HG02973 (cell line): ENCODE data around the gene PIGQ.

Experiments
- ATAC-seq: cut with Tn5 transposase; IDR thresholded peaks from one replicate; pipeline ENCODE4 v1.9.1; 2021; ENCODE audit warnings: moderate library complexity; ENCODE audit not compliant: unreplicated experiment

PIGQ gene

DNA sequence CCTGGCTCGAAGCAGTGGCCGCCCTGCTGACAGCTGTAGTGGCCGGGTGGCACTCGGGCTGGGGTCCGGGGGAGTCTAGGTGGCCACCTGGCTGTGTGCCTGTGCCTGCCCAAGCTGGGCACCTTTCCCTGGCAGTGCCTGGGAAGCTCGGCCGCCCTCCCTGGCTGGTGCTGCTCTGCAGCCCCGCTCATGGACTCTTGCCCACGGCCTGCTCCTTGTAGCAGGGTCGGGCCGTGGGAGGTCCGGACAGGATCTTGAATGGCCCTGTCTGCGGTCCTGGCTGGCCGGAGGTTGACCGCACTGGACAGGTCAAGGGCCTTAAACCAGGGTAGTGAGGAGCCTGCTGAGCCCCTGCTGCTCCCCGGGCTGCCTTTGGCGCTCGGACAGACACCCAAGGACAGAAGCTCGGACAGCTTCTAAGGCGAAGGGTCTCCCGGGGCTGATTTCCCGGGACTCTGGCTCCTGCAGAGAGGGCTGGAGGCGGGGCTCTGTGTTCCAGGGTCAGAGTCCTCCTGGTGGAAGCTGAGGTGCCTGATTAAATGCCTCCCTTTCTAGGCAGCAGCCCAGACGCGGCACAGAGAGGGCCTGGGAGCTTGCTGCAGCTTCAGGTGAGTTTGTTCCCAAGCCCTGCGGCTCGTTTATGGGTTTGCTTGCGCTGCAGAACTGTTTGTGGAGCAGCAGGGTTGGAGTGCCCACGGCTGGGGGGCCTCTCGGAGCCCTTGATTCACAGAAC, 36.2 kb upstream of the PIGQ start:
- no peak for ATAC-seq

DNA sequence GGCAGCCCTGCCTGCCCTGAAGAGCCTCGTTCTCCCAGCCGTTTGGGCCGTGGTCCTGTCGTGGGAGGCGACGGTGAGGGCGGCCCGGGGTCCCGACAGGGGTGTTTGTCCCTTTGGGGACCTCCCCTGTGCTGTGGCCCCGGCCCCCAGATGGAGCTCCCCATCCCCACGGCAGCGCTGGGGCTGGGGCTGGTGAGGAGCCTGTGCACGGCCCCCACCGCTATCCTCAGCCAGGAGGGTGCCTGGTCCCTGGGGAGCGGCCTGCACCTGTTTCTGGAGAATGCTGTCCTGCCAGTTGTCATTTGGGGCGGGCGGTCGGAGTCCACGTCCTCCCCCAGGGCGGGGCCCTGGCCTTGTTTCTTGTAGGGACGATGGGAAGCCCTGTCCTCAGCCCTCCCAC, 35.6 kb upstream of the PIGQ start:
- no peak for ATAC-seq

DNA sequence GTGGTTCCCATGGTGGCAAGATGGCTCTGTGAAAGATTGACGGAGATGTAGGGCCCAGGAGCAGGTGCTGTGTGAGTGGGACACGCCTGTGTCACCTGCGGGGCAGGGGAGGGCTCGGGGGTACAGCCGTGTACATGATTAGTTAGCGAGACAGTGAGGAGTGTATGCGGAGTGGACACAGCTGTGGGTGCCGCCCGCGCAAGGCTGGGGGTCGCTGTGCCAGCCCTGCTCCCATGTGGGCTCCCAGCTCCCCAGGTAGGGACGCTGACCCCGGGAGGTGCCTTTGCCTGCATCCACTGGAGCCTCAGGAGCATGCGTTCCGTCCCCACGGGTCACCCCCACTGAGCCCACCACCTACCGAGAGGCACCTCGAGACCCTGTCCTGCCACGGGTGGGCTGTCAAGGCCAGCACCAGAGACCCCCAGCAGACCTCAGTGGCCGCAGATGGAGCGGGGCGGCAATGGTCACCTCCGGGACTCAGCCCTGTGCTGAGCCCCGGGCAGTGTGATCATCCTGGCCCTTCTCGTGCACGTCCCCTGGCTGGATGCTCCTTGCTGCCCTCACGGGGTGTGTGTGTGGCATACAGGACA, 34.8 kb upstream of the PIGQ start:
- ATAC-seq = no peak

DNA sequence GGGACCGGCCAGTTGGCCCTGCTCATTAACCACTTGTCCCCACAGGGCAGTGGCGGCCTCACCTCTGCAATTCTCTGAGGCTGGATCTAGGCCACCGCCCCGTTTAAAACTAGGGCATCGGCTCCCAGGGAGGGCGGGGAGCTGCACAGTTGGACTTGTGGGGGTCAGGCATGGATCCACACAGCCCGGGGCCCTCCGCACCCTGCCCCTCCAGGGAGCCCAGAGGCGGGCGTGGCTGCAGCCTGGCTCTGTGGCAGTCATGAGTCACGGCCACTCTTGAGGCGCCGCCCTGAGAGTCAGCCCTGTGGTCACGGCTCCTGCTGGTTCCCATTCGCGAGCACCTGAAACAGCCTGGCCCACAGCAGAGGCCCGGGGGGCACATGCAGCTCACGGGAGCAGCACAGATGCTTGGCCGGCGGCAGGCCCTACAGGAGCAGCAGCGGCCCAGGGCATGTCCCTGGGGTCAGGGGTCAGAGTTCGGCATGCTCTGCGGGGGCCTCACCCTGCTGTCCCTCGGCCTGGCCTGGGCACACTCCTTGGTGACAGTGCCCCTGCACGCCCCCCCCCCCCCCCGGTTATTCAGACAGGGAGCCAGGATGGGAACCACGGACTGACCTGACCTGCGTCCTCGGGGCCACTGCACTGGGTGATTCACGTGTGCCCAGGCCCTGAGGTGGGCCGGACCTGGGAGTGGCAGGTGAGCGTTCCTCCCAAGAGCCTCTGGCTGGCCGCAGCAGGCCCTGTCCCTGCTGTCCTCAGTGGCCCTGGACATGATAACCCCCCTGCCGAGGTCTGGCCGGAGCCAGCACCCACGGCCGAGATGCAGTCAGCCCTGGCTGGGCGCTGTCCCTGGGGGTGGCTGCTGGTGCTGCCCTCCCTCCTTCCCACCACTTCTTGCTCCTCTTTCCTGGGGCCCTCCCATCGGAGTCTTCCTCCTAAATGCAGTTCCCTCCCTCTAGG, 34.0 kb upstream of the PIGQ start:
- no peak for ATAC-seq

DNA sequence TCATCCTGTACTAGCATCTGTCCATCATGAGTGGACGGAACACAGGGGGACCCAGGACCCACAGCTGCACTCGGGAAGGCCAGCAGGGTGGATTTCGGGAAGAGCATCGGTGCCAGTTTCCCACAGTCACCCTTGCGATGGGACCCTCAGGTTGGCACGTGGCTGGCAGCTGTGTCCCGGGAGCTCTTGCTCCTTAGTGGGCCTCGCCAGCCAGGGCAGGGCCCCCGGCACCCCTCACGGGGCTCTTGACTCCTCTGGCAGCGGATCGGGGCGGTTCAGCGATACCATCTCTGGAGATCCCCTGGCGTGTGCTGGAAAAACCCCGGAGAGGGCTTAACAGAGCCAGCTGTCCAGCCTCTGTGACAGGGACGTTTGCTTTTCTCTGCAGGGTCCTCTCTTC, 33.0 kb upstream of the PIGQ start:
- no peak for ATAC-seq

DNA sequence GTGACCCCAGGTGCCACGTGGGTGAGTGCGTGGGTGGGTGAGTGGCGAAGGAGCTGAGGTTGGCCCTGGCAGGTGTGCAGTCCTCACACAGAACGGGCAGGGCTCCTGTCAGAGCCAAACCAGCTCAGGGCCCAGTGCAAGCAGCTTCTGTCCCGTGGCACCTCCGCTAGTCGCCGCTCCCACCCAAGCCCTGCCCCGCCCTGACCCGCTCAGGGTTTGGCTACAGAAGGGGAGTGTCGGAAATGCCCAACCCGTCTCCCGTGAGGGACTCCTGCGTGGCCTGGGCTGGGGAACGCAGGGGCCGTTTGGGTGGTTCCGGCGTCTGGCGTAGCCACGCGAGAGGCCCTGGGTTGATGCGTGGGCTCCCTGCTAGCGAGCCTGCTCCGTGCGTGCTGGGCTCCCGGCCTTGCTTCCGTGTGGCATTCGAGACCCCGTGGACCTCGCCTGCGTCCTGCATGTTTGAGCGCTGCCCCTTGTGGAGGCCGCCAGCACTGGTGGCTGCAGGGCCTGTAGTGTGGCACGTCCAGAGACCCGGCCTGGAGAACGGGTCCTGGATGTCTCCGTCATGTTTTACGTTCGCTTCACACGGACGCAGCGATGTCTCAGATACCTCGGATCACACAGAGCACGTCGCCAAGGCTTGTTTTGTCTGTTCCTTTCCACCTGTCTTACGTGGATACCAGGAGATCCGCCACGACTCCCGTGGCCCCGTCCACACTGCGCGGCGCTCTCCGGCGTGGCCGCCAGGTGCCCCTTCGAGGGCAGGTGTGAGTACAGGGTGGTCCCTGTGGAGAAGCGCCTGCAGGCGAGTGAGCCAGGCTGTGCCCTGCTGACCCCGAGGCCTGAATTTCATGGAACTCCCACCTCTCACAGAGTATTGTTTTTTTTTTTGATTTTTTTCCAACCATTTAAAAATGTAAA, 32.1 kb upstream of the PIGQ start:
- ATAC-seq = no peak

DNA sequence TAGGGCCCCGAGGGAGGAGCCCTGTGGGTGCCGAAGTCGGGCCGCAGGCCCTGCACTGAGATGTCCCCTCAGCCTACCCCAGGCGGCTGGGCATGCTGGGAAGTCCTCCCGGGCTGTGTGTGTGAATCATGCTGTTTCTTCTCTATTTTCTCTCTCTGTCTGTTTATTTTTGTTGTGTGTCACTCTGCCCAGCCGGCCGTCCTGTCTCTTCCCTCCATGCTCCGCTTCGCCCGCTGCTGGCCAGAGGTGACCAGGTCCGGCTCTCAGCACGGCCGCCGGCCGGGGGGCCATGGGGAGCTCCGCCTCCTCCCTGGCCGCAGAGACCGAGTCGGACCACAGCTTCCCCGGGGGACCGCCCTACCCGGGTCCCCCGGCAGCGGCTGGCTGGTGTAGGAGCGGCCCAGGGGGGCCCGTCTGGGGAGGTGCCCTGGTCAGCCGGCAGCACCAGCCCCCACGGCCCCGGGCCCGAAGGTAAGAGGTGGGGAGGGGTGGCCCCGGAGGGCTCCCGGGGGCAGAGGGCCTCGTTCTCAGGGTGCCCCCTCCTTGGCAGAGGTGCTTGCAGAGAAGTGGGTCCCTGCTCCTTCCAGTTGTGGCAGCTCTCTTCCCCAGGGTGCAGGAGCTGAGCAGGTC, 29.8 kb upstream of the PIGQ start:
- no peak for ATAC-seq

DNA sequence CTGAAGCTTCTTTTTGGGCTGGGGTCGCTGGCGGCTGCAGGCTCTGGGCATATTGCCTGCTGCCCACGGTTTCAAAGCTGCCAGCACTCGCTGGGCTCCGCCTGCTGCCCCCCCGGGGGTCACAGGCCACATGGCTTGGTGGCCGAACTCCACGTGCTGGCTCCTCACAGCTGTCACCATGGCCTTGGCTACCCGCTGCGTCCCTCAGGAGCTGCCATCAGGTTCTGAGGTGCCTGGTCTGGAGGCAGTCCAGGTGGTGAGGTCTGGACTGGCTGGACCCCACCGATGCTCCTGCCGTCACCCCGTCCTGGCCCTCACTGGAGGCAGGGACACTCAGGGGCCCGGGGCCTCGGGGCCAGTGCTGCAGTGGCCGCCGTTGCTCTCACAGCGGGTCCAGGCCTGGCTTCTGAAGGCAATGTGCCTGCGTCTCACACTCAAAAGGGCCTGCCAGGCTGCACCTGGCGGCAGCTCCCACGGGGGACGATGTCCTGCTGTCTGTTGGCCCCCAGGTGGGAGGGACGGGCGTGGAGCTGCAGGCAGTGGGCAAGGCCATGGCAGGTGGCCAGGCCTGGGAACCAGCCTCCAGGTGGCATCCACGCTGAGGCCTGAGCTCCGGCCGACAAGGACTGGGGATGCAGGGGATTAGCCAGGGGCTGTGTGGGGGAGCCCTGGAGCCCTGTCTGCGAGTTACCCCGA, 29.0 kb upstream of the PIGQ start:
- ATAC-seq = no peak

DNA sequence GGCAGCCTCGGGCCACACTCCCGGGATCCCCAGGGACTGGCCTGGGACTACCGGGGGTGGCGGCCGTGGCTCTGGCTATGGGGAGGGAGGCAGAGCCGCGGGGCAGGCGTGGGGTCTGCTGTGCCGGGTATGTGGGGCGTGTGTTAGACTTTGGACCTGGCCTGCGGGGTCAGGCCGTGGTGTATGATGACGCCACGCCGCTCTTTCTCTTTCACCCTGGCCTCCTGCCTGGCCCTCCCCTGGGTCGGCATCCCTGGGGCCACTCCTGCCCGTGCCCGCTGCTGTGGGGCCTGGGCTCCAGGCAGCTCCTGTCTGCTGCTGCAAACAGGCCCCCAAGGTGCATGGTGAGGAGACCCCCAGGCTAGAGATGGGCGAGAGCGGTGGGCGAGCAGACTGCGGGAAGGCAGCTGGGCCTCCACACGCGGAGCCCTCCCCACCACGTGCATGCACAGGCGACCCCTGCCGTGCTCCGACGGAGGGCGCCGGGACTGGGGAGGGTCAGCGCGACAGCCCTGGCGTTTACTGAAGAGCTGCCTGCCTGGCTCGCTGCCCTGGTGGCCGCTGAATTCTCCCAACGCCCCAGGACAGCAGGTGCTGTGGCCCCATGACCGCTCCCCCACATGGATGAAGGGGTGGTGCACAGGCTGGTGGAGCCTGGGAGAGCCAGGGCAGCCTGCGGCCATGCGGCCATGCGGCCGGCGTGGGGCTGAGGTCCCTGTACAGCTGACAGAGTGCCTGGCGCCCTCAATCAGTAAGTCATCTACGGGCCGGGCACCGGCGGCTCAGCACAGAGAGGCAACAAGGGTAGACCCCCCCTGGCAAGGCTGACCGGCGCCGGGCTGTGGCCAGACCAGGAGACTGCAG, 26.2 kb upstream of the PIGQ start:
- no peak for ATAC-seq

DNA sequence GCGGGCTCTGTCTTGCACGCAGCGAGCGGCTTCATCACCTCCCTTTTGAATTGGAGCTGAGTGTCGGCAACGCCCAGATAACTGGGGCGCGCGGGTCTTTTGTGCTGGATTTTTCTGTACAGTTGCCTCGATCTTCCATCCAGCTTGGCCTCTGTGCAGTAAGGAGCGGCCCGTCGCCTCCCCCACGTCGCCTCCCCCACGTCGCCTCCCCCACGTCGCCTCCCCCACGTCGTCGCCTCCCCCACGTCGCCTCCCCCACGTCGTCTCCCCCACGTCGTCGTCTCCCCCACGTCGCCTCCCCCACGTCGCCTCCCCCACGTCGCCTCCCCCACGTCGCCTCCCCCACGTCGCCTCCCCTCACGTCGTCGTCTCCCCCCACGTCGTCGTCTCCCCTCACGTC, 25.3 kb upstream of the PIGQ start:
- no peak for ATAC-seq

DNA sequence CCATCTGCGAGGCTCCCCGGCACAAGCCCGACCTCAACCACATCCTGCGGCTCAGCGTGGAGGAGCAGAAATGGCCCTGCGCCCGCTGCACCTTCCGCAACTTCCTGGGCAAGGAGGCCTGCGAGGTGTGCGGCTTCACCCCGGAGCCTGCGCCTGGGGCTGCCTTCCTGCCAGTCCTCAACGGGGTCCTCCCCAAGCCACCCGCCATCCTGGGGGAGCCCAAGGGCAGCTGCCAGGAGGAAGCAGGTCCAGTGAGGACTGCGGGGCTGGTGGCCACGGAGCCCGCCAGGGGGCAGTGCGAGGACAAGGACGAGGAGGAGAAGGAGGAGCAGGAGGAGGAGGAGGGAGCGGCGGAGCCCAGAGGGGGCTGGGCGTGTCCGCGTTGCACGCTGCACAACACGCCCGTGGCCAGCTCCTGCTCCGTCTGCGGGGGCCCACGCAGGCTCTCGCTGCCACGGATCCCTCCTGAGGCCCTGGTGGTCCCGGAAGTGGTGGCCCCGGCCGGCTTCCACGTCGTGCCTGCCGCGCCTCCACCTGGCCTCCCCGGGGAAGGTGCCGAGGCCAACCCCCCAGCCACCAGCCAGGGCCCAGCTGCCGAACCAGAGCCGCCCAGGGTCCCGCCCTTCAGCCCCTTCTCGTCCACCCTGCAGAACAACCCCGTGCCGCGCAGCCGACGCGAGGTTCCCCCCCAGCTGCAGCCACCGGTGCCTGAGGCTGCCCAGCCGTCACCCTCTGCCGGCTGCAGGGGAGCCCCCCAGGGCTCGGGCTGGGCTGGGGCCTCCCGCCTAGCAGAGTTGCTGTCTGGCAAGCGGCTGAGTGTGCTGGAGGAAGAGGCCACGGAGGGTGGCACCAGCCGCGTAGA, 22.6 kb upstream of the PIGQ start:
- no peak for ATAC-seq

DNA sequence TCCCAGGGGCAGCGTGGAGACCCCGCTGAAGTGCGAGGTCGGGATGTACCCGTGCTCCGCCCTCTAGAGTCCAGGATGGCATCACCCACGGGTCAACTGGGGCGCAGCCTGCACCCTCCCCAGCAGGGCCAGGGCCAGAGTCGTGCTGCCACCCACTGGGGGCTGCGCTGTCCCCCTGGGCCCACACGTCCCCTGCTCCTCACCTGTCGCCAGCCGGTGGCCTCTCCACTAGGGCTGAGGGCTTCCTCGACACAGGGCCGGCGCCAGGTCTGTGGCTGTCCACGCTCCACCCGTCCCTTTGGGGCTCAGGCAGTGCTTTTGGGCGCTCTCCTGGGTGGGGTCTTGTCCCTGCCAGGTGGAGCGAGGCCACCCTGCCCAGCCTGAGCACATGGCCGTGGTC, 21.2 kb upstream of the PIGQ start:
- ATAC-seq = no peak

DNA sequence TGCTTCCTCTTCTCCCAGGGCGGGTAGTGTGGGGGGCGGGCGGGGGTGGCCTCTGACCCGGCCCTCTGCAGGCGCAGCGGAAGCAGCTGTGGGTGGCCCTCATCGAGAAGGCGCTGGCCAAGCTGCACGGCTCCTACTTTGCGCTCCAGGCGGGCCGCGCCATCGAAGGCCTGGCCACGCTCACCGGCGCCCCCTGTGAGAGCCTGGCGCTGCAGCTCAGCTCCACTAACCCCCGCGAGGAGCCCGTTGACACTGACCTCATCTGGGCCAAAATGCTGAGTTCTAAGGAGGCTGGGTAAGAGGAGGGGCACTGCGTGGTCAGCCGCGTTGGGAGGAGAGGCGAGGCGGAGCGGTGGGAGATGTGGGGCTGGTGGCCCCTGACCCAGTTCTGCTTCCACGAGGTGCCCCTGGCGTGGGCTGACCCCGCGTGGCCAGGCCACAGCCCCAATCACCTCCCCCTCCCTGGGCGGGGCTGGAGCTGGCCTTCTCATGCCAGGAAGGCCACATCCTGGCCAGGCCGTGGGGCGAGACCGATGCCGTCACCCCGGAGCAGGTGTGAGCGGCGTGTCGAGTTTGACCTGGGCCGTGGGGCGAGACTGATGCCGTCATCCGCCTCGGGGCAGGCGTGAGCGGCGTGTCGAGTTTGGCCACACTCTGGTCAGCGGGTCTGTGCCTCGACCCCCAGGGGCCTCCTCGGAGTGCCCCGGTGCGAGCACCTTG, 20.1 kb upstream of the PIGQ start:
- ATAC-seq = no peak

DNA sequence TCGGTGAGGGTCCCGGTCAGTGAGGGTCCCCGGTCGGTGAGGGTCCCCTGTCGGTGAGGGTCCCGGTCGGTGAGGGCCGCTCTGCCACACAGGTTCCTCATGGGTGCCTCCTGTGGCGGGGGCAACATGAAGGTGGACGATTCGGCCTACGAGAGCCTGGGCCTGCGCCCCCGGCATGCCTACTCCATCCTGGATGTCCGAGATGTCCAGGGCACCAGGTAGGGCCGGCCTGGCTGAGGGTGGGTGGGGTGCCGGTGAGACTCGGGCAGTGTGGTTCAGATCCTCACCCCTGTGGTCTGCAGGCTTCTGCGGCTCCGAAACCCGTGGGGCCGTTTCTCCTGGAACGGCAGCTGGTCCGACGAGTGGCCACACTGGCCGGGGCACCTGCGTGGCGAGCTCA, 18.6 kb upstream of the PIGQ start:
- ATAC-seq = no peak

DNA sequence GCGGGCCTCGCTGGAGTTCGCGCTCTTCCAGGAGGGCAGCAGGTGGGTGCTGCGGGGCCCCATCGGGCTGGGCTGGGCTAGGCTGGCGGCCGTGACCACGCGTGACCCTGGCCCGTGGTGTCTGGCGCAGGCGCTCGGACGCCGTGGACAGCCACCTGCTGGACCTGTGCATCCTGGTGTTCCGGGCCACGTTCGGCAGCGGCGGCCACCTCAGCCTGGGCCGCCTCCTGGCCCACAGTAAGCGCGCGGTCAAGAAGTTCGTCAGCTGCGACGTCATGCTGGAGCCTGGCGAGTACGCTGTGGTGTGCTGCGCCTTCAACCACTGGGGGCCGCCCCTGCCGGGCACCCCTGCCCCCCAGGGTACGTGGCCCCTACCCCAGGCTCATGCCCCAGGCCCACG, 17.6 kb upstream of the PIGQ start:
- ATAC-seq = no peak

DNA sequence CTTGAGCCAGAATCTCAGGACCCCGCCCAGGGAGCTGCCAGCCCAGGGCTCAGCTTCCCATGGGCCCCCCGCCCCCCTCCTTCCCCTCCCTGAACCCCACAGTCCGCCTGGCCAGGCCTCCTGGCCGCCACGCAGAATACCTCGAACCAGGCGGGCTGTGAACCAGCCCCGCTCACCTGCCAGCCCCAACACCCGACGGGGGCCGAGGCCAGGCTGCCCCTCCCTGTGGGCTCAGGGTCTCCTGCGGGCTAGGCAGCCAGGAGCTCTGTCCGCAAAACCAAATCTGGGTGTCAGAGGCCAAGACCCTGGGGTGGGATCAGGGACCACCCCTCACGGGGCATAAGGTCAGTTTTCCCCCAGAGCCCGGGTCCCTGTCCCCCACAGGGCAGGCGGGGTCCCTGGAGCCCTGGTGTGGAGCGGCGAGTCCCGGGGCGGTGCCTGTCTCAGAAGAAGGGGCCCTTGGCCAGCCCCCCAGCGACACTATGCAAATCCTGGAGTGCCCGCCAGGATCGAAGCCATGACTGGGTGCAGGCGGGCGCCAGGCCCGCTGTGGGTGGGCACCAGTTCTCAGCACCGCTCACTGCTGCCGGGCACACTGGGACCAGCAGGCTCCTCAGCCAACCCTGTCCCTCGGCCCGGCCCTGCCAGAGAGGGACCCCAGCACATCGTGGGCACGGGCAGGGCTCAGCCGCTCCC, 16.0 kb upstream of the PIGQ start:
- no peak for ATAC-seq

DNA sequence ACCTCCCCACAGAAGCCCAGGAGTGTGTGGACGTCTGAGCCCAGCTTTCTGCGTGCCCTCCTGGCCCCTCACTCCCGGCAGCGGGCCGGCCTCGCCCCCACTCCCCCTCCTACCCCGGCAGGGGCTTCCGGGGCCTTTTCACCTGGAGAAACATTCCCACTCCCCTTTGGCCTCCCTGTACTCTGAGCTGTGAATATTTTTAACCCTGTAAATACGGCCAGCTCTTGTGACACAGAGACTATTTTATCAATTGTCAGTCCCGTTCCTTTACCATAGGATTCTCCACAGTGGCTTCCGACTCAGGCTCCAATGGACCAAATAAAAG, 15.5 kb upstream of the PIGQ start:
- ATAC-seq = no peak
